GM19455 (cell line): ENCODE results near the gene TMEM178A.

Experiments used
- ATAC-seq: cut with Tn5 transposase; IDR thresholded peaks from one replicate; pipeline ENCODE4 v1.9.1; 2021; ENCODE audit not compliant: unreplicated experiment

TMEM178A gene

DNA sequence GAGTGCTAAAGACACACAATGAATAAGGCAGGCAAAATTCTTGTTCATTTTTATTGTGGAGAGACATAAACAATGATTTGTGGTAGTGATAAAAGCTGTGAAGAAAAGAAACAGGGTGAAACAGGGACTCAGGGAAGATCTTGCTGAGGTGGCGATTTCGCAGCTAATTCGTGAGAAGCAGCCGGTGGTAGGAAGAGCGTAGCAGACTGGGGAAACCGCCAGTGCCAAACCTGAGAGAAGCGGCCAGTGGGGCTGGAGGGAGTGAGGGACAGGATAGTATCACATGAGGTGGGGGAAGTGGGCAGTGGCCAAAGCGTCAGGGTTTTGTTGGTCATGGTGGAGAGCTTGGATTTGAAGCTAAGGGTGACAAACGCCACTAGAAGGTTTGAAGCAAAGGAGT lies 42.3 kb downstream of the TMEM178A start:
- no peak for ATAC-seq

- no peak for ATAC-seq
These were observed 45.1 kb downstream of the TMEM178A start for GRCh38 chr2:39710807-39711206.

- no peak for ATAC-seq
These were observed 47.2 kb downstream of the TMEM178A start for GRCh38 chr2:39712953-39713352.

GRCh38 chr2:39715095-39715494 lies 49.4 kb downstream of the TMEM178A start:
- ATAC-seq: no peak

DNA sequence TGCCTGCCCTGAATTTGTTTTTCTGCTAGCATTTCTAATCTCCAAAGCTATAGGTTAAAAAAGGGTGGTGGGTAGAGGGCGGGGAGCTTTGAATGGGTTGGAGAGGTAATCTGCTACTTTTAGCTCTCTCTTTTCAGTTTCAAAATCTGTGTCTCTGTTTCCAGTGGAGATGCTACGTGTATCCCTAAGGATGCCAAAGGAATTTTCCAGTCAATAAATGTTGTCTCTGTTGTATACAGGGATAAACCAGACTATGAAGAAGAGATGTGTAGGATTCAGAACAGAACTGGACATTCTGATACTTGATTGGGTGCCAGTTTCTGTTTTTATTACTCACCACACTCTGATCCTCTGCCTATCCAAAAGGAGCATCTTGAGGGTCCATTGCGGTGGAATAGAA lies 50.1 kb downstream of the TMEM178A start:
- no peak for ATAC-seq

- ATAC-seq: no peak
These were observed 51.4 kb downstream of the TMEM178A start for GRCh38 chr2:39717067-39717466.

DNA sequence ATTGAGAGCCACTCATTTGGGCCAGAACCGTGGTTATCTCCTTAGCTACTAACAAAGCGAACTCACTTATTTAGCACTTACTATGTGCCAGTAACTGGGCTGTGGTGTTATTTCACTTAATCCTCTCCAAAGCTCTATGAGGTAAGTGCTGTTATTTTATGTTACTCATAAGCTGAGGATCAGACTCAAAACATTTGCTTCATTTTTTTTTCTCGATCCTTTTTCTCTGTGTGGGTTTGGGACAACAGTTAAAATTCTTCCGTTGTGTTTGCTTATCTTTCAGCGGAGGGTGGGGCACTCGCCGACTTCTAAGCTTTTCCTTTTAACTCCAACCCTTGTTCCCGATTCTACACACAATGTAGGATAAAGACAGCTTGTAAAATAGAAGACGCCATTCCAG lies 52.8 kb downstream of the TMEM178A start:
- ATAC-seq: no peak

DNA sequence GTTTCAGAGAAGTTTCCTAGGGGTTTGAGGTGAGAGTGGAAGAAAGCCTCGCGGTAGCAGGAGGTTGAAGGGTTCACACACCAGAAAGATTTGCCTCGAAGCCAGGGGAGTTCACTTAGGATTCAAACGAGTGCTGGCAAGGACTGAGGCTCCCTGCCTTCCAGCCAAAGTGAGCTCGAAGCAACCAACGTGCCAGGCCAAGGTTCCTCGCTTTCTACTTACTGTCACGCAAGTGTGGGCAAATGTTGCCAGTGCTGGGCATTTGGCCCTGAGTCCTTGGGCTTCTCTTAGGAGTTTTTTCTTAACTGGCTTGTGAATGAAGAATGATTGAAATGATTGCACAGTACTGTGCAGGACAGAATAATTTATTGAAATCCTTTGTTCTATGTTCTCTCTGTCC lies 53.6 kb downstream of the TMEM178A start:
- no peak for ATAC-seq

DNA sequence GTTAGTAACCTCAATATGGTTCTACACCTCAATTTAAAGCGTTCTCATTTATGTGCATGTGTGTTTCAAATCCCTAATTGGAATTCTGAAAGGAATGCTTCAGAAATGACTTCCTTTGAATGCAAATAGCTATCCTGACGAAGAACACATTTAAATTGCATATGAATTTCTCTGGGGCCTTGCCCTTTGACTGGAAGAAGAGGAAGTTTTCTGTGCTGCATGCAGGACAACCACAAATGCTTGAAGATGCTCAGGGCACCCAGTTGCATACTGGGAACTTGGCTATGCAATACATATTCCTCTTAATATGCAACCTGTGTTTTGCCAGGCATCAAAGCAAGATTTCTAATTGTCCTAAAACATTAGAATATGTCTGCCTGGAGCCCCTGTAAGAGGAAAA lies 55.3 kb downstream of the TMEM178A start:
- ATAC-seq: no peak

DNA sequence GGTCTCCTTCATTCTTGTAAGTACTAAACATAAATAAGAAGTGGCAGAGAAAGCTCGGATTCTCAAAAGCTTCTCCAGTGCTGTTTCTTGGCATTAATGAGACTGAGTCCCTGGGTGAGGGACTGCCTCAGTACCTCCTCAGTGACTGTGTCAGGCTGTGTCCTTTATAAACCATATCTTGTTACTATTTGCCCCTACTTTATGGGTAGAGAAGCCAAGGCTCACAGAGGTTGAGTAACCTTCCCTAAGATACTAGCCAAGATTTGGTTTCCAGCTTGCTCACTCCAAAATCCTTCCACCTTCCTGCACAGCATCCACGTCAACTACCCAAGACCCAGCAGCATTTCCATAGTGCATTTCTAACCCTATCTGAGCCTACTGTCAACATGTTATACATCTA lies 57.8 kb downstream of the TMEM178A start:
- ATAC-seq: no peak

DNA sequence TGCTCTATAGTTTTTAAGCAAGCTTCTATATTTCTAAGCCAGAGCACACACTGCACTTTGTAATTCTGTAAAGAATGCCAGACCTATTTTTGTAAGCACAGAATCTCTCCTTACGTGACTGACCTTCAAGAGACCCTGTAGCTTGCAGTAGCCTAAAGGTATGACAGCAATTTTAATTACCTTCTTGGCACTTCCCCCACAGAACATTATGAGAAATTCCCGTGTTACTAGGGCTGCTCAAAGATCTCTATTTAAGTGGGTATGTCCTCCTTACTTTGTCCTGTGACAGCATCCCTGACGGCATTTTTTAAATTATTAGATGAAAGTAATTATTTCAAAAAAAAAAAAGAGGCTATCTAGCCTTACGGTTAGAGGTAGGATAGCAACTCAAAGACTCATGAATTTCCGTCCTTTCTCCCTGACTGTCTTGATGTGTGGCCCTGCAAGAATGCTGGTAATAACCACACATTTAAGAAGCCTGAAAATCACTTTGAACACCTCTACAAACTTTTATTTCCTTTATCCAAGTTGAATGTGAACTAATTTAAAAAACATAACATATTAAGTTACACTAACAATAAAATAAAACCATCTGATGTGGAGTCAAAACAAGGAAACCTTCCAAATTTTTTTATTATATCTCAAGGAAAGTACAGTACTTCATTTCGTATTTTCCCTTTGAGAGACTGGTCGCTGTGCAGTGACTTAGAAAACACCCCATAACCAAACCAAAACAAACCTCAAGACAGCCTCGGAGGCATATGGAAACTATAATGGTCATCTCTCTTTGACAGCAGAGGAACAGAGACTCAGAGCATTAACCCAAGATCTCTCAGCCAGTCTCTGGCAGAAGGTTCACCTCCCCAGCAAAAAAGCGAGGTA lies 58.5 kb downstream of the TMEM178A start:
- no peak for ATAC-seq

DNA sequence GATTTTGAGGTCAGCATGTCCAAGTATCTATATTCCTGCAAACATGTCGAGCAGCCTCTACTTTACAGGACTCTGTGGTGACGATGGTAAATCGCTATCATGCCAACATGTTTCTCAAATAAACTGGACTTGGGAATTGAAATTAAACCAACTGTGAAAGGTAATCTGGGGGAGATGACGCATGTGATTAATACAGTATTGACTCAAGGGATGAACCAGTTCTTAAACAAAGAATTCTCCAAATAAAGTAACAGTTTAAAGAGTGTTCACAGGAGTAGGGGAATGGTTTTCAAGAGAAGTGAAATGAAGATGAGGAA lies 59.1 kb downstream of the TMEM178A start:
- ATAC-seq: no peak

DNA sequence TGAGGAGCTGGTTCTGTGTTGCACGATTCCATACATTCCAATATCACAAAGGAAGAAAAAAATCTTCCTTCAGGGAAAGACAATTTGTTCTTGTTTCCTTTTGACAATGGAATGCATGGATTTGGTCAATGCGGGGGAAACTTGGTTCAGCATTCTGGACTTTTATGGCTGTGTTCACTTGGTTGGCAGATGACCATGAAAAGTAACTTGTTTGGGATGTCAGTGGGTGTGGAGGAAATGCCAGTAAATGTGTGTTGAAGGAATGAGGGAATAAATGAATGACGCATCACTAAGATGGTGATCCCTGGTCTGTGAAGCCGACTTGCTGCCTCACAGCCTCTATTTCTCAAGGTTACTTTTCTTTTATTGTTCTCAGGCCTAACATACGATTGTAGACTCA lies 59.7 kb downstream of the TMEM178A start:
- no peak for ATAC-seq

GRCh38 chr2:39728085-39728484 lies 62.4 kb downstream of the TMEM178A start:
- peak; percentile 45 for ATAC-seq

DNA sequence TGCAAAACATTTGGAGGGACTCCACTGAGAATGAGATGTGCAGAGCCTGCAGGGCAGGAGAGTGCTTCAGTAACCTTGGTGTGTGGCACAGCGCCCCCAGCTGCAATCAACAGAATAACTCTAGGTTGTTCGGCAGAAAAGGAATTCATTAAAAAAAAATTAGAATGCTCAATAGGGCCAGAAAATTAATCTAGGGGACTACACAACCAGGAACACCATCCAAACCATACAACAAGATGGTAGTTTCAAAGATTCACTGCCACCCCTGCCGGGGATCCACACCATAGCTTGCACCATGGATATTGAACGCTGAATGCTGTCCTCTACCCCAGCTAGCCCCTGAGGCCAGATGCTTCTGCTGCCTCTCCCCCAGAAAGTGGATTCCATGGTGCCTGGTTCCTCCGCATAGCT lies 63.2 kb downstream of the TMEM178A start:
- ATAC-seq: no peak

DNA sequence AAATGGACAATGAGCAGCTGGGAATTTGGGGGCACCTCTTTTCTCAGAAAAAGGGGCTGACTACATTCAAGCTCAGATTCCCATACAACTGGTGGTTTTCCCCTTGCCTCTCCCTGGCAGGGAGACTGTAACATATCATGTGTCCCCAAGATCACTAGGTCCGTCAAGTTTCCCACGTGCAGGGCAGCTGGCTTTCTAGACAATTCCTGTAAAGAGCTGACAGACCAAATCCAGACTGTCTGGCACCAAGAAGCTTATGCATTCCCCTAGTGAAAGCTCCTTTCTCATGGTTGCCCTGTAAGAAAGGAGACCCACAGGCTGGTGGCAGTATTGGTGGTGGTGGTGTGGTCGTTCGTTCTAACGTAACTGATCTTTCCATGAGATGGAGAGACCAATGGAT lies 64.6 kb downstream of the TMEM178A start:
- no peak for ATAC-seq

DNA sequence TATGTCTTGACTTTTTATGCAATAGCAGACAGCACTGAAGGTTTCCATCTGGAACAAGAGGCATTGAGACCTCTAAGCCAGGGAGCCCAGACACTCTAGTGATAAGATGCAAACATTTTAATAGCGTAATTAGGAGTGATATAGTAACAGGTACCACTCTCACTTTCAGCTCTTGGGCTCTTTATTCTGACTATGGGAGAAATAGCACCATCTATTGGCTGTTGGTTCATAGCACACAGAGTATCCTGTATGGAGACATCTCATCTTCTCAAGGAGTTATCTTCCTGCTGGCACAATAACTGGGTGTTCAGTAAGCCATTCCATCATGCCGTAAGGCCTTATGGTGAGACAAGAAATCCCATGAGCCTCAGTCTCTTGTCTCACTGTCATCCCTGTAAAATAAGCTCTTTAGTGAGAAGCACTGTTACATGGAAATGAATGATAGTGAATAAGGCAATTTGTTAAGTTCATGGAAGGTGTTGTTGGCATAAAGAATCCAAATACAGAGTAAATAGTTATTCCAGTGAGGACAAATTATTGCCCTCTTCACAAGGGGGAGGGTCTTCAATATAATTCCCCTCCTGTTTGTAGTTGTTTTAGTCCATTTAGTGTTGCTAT lies 65.1 kb downstream of the TMEM178A start:
- no peak for ATAC-seq

DNA sequence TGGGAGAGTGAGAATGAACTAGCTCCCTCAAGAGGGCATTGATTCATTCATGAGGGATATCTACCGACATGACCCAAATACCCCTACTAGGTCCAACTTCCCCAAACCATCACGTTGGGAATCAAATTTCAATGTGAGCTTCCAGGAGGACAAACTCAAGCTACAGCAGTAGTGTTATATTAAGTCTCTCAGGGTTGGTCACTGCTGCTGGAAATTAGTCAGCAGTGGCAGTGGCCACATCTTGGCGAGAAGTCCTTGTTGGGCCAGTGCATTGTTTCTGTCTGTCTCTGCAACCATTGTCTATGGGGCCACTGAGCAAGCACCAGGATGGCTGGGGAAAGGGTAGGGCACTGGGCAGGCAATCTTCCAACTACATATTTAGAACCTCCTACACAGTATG lies 65.8 kb downstream of the TMEM178A start:
- ATAC-seq: no peak

- ATAC-seq: no peak
These were observed 66.8 kb downstream of the TMEM178A start for GRCh38 chr2:39732482-39732881.

GRCh38 chr2:39733070-39733674 lies 67.5 kb downstream of the TMEM178A start:
- ATAC-seq: no peak

DNA sequence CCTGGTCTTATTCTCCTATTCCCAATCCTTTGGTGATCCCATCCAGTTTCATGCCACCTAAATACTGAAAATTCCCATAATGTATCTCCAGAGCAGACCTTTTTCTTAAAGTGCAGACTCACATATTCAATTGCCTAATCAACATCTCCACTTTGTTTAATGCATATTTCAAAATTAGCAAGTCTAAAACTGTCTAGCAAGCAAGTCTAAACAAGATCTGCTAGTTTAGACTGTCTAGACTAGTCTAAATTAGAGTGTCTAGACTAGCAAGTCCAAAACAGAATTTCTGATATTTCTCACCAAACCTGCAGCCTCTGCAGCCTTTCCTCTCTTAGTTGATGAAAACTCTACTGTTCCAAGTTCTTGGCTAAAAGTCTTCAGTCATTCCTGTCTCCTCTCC lies 68.7 kb downstream of the TMEM178A start:
- no peak for ATAC-seq

GRCh38 chr2:39735648-39736047 lies 69.9 kb downstream of the TMEM178A start:
- no peak for ATAC-seq
